Type B pancreatic cell (in vitro differentiated cells): ENCODE data around the gene MARCHF7. TPM values are rescaled to one million over a fixed set of nuclear protein-coding genes. Genes with fewer than 3 reads are reported as not detected.
"Not testable (repeated sequence)": the region's sequence is repeated elsewhere in the genome, so short reads cannot be mapped to it uniquely, and the experiment has no call there.

Experiments
- DNase-seq: peaks from one replicate; pipeline ENCODE4 v3.0.0; 2021; ENCODE audit warnings: mixed read lengths; ENCODE audit not compliant: unreplicated experiment; ENCODE audit errors: extremely low spot score
- H3K27ac Mint-ChIP-seq: 2 replicates; pipeline ENCODE4 v1.8.0; 2021; ENCODE audit warnings: mild to moderate bottlenecking, mixed read lengths
- H3K27me3 Mint-ChIP-seq: 2 replicates; pipeline ENCODE4 v1.8.0; 2021; ENCODE audit warnings: mixed read lengths
- H3K36me3 Mint-ChIP-seq: 2 replicates; pipeline ENCODE4 v1.8.0; 2021; ENCODE audit warnings: mixed read lengths
- H3K4me1 Mint-ChIP-seq: one replicate; pipeline ENCODE4 v1.8.0; 2021; ENCODE audit warnings: mixed read lengths; ENCODE audit not compliant: unreplicated experiment
- H3K4me3 Mint-ChIP-seq: 2 replicates; pipeline ENCODE4 v1.8.0; 2021; ENCODE audit warnings: mild to moderate bottlenecking, mixed read lengths
- H3K9me3 Mint-ChIP-seq: 2 replicates; pipeline ENCODE4 v1.8.0; 2021; ENCODE audit warnings: mixed read lengths
- CTCF ChIP-seq: fragments of 200-600 bp; sonication (generic); conservative IDR thresholded peaks from 2 replicates; pipeline ENCODE4 v1.5.0; 2021; ENCODE audit warnings: antibody characterized with exemption, mild to moderate bottlenecking
- total RNA-seq: library from RNA; stranded (reverse); gene quantifications from 2 replicates; pipeline ENCODE4 v1.2.1, GENCODE V29; 2021; ENCODE audit warnings: low replicate concordance

MARCHF7 gene
- total RNA-seq, 1 donor from 2014 or later: 96.1 TPM

GRCh38 chr2:159738509-159739390 is 26.4 kb downstream of the MARCHF7 start:
- Mint-ChIP-seq H3K36me3 (peaks cover 41% of the 10 kb centered on the region), H3K4me1 (no peaks in the 10 kb centered on the region), H3K27ac (no peak overlapping the region), H3K9me3 (no peaks in the 10 kb centered on the region), H3K4me3 (no peak overlapping the region), H3K27me3 (no peaks in the 10 kb centered on the region)
- no peak for TF ChIP-seq CTCF
- DNase-seq: no peak

GRCh38 chr2:159742846-159743245 is 30.5 kb downstream of the MARCHF7 start:
- Mint-ChIP-seq H3K9me3 (no peaks in the 10 kb centered on the region), H3K27ac (no peak overlapping the region), H3K36me3 (peaks cover 42% of the 10 kb centered on the region), H3K4me3 (no peak overlapping the region), H3K4me1 (no peaks in the 10 kb centered on the region), H3K27me3 (no peaks in the 10 kb centered on the region)
- TF ChIP-seq CTCF: no peak
- DNase-seq: no peak

GRCh38 chr2:159744363-159744762 is 32.1 kb downstream of the MARCHF7 start:
- no peak for DNase-seq
- H3K4me1 Mint-ChIP-seq: no peaks in the 10 kb centered on the region
- peaks cover 49% of the 10 kb centered on the region for H3K36me3 Mint-ChIP-seq

GRCh38 chr2:159745237-159745636 is 32.9 kb downstream of the MARCHF7 start:
- DNase-seq, H3K4me1 Mint-ChIP-seq, H3K9me3 Mint-ChIP-seq, H3K27me3 Mint-ChIP-seq, H3K27ac Mint-ChIP-seq, H3K4me3 Mint-ChIP-seq: not testable (repeated sequence)
- peaks cover 43% of the 10 kb centered on the region for H3K36me3 Mint-ChIP-seq

More at GRCh38 chr2:159744363-159744762, 32.1 kb downstream of the MARCHF7 start:
- Mint-ChIP-seq H3K4me3 (no peak overlapping the region), H3K27ac (no peak overlapping the region), H3K27me3 (no peaks in the 10 kb centered on the region), H3K9me3 (no peaks in the 10 kb centered on the region)
- TF ChIP-seq CTCF: no peak

- no peak for TF ChIP-seq CTCF
- H3K27me3 Mint-ChIP-seq: no peaks in the 10 kb centered on the region
- H3K27ac Mint-ChIP-seq: no peak overlapping the region
- no peak overlapping the region for H3K4me3 Mint-ChIP-seq
- H3K9me3 Mint-ChIP-seq: peaks cover 4% of the 10 kb centered on the region
- DNase-seq: no peak
- H3K4me1 Mint-ChIP-seq: no peaks in the 10 kb centered on the region
- H3K36me3 Mint-ChIP-seq: peaks cover 59% of the 10 kb centered on the region
Measured at GRCh38 chr2:159748089-159748488, 35.8 kb downstream of the MARCHF7 start.

GRCh38 chr2:159750873-159751272 is 38.6 kb downstream of the MARCHF7 start:
- H3K4me3 Mint-ChIP-seq: no peak overlapping the region

More at GRCh38 chr2:159750873-159751272, 38.6 kb downstream of the MARCHF7 start:
- DNase-seq: no peak
- H3K9me3 Mint-ChIP-seq: peaks cover 4% of the 10 kb centered on the region
- no peak overlapping the region for H3K27ac Mint-ChIP-seq
- no peaks in the 10 kb centered on the region for H3K4me1 Mint-ChIP-seq
- no peaks in the 10 kb centered on the region for H3K27me3 Mint-ChIP-seq
- no peak for TF ChIP-seq CTCF
- peaks cover 43% of the 10 kb centered on the region for H3K36me3 Mint-ChIP-seq
